Astrocyte of the hippocampus (primary cell): ENCODE measurements around the gene CEBPG.

ENCODE experiments used
- DNase-seq: peaks from one replicate; pipeline ENCODE4 v3.0.0; 2011; ENCODE audit warnings: low read depth, low spot score

CEBPG gene

DNA sequence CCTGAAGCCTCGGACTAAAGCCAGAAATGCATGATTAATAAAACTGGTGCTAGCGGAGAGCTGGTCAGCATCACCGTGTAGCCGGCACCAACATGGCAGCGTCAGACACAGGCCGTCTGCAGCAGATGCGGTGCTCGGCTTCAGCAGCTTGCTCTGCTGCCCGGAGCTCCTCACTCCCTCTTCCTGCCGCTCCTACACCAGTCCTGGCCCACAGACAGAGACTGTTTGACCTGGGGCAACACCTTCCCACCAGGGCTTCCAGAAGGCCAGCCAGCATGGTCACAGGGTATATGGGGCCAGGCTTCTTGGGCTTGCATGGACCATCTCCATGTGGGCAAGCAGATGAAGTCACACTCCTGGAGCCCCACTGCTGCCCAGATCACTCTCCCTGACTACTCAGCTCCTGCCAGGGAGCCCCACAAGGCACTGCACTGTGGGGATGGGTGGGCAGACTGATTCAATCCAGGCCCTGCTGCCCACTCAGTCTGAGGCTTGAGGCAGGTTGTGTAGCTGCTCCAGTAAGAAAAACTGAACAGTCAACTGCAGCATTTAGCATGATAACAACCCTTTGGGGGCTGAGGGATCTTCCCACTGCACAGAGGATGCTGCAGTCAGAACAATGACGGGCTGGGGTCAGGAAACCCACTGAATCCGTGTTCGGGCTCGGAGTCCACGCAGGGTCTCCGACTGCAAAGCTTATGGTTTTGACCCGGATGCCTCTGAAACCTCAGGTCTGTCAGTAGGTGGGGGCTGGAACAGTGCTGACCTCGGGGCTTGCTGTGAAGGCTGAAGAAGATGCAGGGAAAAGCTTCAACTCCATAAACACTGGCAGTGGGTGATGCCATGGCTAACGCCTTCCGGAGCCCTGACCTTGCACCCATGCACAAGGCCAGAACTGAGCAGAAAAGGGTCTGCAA, 45.6 kb downstream of the CEBPG start:
- no peak for DNase-seq

DNA sequence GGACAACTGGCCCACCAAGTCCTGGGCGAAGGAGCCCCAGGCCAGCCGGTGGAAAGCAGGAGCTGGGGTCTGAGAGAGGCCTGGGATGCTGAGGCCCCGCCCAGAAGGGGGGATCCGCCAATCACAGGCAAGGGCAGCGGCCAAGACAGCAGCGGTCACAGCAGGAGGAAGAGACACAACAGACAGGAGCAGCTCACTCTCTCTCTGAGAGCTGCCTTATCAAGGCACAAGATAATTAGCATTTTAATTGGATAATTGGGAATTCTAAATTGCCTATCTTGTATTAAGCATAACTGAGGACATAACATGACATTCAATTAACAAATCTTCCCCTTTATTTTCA, 46.2 kb downstream of the CEBPG start:
- DNase-seq: no peak

DNA sequence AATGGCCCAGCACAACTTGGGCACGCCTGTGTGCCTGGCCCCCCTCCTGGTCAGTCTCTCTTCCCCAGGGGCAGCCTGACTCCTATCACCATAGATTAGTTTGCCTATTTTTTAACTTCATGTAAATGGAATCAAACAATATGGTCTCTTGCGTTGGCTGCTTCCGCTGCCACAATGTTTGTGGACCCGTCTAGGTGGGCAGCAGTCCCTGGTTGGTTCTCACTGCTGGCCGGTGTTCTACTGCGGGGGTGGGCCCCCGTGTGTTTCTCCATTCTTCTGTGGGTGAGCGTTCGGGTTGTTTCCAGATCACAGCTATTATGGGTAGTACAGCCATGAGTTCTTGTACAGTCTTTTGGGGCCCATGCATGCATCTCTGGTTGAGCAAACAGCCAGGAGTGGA, 47.3 kb downstream of the CEBPG start:
- DNase-seq: no peak

DNA sequence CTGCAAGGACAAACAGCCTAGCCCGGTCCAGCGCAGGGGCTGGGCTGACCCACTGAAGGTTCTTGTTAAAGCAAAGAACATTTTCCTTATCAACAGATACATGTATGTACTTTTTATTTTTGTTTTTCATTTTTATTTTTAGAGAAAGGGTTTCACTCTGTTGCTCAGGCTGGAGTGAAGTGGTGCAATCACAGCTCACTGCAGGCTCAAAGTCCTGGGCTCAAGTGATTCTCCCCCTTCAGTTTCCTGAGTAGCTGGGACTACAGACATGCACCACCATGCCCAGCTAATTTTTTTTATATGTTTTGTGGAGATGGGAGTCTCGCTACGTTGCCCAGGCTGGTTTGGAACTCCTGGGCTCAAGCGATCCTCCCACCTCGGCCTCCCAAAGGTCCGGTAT, 47.9 kb downstream of the CEBPG start:
- DNase-seq: no peak

DNA sequence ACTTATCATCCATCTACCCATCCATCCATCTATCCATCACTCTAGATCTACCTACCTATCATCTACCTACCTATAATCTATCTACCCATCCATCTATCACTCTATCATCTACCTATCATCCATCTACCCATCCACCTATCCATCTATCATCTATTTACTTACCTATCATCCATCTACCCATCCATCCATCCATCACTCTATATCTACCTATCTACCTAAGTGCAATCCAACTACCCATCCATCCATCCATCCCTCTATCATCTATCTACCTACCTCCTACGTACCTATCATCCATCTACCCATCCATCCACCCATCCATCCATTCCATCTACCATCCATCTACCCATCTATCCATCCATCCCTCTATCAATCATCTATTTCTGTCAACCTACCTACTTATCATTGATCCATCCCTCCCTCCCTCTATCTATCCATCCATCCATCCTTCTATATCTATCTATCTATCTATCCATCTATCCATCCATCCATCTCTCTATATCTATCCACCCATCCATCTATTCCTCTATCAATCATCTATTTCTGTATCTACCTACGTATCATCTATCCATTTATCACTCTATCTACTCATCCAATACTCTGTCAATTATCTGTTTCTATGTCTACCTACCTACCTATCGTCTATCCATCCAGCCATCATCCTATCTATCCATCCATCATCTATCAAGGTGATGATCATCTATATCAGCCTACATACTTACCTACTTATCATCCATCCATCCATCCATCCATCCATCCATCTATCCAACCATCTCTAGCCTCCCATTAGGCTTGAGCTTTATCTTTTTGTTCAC, 49.1 kb downstream of the CEBPG start:
- no peak for DNase-seq

DNA sequence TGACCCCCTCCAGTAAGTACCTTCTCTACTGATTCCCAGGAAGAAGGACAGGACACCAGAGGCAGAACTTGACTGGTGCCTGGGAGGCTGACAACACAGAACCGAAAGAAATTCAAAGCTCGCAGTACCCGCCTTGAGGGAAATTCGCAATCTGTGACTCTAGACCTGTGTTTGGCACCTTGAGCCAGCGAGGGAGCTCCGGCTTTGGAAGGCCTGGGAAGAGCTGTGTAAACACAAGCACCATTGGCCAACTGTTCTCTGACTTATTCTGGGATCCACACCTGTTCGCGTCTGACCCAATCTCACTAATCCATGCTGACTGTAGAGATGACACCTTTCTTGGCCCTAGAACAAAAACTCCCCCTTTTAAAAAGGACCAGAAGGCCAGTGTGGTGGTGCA, 50.7 kb downstream of the CEBPG start:
- DNase-seq: no peak

DNA sequence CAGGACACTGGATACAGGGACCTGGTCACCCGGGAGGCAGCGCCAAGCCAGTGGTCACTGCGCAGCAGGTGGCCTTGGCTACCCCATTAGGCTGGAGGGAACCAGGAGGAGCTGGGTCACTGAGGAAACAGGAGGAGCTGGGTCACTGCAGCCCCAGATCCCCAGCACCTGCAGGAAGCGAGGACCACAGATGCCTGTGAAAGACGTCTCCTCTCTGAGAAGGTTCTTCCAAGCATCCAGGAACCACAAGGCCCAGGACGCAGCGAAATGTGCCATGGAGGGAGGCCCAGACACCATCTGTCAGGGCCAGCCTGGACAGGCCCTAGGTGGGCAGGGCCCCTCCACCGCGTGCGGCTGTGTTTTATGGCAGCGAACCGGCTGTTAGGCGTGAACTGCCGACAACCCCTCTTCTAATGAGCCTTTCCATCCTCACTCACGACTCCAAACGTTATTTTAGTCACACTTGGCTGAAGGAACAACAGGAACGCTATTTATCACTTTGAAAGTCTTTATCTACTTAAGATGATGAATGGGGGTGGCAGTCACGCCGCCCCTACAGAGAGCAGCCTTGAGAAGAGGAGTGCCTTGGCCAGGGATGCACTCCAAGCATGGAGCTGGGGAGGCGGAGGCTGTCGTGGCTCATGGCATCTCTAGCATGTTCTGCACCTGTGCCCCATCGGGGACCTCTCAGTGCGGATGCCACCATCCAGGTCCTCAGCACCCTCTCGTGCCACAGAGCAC, 53.3 kb downstream of the CEBPG start:
- no peak for DNase-seq

DNA sequence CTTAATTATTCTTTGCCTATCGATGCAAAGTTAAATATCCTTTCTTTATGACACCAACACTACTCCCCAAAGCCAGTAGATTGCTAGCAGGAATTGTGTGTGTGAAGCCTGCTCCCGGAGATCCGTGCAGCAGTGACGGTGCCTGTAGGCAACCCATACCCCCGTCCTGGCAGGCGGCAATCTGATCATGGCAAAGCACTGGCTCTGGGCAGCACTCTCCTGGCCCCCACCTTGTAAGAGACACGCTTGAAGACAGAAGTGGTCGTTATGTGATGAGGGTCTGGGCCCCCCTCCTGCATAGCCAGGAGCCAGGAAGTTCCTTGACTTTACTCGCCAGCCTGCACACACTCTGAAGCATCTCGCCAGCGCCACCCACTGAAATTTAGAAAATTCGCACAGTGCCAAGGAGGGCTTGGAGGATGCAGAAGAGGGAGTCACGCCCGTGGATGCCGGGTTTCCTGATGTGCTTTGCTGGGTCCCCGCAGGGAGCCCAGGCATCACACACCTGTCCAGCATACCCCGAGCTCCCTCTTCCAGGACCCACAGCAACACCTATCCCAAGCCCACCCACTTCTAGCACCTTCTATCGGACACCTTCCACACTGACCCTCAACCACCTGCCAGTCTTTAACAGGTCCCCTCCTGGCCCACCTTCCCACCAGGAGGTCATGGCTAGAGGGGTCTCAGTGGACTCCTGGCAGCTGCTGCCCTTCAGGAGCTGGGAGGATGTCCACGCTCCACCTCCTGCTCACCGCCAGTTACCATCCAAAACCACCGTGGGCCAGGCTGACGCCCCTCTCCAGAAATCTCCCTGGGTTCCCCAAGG, 54.5 kb downstream of the CEBPG start:
- no peak for DNase-seq

DNA sequence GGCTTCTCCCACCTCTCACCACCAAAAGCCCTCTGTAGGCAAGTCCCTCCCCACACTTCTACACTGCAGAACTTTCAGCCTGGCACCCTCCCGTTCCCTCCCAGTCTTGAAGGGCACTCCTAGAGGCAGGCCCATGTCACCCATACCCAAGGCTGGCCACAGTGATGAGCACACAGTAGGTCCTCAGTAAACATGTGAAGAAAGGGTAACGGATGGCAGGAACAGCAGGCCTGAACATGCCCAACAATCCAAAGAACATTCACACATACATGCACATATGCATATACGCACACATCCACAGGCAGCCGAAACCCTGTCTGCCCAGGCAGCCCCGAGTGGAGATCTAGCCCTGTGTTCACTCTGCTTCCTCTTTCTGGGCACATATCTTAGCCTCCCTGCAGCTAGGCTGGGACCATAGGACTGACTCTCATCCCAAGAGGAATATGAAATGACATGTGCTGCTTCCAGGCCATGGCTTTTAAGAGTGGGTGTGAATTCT, 55.2 kb downstream of the CEBPG start:
- no peak for DNase-seq

DNA sequence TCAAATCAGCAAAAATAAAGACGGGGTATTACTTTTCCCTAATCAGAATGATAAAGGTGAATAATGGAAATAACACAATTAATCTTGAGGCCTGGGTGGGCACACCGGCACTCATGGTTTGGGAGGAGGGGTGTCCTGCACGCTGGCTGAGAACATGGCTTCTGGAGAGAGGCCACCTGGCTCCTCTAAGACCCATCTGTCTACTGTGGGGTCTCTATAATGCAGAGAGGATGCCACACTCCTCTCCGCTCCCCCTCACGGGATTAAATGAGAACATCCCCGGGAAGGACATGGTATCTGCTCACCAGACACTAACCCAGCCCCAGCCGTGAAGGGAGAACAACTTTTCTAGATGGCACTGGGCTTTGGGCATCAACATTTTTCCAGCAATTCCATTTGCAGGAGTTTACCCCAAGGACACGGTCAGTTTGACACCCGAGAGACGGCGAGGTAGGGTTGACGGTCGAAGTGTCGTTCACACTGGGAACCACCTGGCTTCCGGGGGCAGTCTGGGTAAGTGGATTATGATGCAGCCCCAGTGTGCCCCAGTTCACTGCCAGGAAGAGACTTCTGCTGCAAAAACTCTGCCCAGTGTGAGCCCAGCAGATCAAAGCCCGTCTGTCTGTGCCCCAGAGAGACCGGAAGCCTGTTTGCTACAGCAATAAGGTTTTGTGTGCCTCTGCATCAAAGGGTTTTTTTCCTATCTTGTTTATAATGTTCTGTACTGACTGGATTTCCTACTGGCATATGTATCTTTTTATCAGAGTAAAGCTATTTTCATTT, 56.6 kb downstream of the CEBPG start:
- DNase-seq: no peak

DNA sequence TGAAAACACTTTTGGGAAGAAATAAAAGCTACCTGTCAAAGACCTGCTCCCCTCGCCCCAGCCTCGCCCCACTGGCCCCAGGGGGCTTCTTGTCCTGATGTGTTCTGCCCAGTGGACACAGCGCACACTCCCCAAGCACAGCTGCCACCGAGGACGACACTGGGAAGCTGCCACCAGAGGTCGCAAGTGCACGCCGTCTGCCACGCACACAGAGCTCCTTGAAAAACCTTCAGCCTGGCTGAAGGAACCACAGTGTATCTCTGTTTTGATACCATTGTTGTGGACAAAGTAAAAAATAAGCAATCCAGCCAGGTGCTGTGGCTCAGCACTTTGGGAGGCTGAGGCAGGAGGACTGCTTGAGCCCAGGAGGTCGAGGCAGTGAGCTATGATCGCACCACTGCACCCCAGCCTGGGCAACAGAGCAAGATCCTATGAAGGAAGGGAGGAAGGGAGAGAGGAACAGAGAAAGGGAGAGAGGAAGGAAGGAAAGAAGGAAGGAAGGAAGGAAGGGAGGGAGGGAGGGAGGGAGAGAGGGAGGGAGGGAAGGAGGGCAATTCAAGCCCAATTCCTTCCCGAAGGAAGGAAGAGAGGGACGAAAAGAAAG, 57.3 kb downstream of the CEBPG start:
- peak; percentile 87 for DNase-seq

DNA sequence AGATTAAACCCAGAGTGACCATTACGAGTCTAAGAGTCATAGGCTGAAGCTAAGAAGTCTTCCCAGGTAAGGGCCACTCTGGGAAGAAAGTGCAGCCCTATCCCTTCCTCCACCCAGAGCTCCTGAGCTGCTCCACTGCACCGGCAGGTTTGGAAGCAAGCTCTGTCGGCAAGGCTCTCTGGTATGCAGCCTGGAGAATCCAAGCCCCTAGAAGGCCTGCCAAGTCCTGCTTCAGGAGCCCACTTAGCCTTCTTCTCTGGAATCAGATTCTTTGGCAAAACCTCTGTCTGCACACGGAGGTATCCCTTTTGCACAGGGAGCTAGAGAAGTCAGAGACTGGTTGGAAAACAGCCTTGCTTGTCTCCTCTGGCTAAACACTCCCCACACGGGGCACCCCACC, 58.5 kb downstream of the CEBPG start:
- peak; percentile 36 for DNase-seq
